GM18511 (cell line): Measurements from ENCODE around the gene SOWAHB.

Source experiments
- ATAC-seq: cut with Tn5 transposase; IDR thresholded peaks from one replicate; pipeline ENCODE4 v1.9.1; 2021; ENCODE audit warnings: mild to moderate bottlenecking, moderate library complexity; ENCODE audit not compliant: unreplicated experiment

Gene SOWAHB

DNA sequence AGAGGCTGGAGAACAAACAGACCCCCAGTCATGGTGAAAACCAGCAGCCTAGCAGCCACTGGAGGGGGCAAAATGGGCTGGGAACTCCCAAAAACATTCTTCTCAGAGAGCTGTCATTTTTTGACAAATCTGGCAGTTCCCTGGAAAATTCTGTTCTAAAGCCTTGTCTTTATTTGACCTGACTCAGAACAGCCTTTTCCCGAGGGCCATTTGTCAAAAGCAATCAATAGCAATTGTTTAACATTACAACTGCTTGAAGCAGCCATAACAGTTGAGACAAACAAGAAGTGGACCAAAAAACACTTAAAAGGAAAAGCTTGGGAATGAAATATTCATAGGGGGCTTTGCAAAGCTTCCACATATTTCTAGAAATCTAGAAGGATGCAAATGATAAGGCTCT lies 39.6 kb downstream of the SOWAHB start:
- ATAC-seq: no peak

DNA sequence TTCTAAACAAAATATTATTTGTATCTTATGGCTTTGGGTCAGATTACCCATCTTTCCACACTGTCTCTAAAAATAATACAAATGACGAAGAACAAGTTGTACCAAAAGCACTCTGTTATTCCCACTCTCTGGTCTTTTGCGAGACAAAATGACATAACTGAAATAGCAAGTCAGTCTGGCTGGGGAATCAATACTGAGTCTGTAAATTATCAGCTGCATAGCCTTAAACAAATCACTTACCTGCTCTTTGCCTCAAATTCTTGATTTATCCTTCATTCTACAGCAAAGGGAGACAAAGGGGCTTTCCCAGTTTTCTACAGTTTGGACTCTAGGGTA lies 40.9 kb downstream of the SOWAHB start:
- no peak for ATAC-seq

DNA sequence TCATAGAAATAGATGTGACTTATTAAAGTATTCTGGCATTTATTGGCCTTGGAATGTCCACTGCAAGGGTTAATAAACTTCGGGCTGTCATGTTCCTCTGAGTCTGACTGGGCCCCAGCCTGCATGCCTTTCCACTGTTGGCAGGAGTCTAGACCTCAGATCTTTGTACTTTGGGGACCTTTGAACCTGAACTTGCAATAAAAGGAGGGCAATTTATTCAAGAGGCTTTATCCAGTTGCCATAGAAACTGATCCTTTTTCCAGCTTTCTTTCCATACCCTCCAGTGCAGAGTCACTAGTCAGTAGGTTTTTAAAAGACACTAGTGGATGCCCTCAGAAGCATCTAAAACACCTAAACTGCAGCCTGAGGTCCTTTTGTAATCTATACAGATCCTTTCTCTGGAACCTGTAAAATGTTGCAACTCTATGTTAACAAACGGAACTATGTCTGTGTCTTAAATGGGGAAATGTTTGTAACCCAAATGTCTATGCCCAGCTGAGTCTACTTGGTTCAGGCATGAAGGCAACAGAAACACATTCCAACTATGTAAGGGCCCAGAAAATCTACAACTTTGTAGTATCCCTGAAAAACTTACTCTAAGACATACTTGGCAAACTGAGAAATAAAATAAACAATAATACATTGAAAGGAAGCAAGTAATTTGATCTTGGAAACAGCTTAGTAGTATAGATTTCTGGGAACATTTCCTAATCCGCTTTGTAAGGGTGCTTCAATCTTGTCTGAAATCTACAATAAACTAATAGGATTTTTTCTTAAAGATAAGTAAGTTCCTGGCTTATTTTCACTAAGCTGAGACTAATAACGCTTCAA lies 41.5 kb downstream of the SOWAHB start:
- ATAC-seq: no peak

DNA sequence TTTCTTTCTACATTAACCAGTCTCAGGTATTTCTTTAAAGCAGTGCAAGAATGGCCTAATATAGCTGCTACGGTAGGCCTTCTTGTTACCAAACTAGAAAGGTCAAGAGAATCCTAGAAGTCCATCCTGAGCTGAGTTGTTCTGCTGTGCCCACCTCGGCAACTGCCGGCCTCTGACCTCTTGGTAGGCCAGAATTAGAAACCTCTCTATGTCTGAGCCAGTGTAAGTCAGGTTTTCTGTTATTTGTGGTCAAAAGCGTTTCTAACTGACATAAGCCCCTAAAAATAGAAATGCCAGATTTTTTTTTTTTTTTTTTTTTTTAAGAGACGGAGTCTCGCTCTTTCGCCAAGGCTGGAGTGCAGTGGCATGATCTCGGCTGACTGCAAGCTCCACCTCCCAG lies 43.1 kb downstream of the SOWAHB start:
- ATAC-seq: no peak

DNA sequence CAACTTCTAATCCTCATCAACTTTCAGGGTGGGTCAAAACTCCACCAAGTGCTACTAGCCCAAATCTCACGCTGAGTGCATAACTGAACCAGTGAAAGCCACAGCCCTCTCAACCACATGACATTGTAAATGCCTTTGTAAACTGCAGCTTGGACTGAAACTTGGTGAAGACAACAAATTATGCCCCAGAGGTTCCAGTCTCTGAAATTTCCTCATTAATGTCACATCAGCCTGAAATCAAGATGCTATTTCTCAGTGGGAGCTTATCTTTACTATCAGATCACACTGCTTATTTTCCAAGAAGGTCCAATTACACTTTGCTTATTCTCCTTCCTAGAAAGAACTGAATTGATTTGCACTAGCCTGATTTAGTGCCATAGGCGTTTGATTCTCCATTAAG lies 46.6 kb downstream of the SOWAHB start:
- no peak for ATAC-seq

DNA sequence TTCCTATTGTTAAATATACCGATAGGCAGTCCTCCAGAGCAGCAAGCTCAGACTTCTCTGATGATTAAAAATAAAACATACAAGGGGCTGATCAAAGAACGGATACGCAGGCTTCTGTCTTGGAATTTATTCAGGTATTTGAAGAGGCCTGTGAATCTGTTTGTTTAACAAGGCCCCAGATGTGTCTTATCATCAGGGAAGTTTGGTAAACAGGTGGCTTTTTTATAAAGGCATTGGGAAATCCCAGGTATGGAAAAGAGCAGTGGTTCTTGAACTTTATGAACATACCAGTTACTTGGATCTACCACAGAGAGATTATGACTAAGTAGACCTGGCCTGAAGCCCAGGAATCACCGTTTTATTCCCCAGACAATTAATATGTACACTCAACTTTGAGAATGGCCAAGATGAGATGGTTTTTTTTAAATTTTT lies 47.9 kb downstream of the SOWAHB start:
- ATAC-seq: no peak
